ENCODE results near the gene LRRC26. TPM values are rescaled to one million over a fixed set of nuclear protein-coding genes. Genes with fewer than 3 reads are reported as not detected.

LRRC26 gene
- total RNA-seq, 1 donor from 2014 or later: 0.26 TPM

- H3K4me3 ChIP-seq (ENCODE audit: low read depth, low read length): no peak overlapping the region
- no peak for FAIRE-seq
- no peak for TF ChIP-seq CTCF (IDR thresholded peaks at IDR 0.05; ENCODE audit: insufficient read depth, low read length, severe bottlenecking)
- DNase-seq (ENCODE audit: low read depth): no peak
- H3K36me3 ChIP-seq (ENCODE audit: control insufficient read depth, insufficient read depth, low read length): peaks cover 38% of the 10 kb centered on the region
- no peaks in the 10 kb centered on the region for H3K27me3 ChIP-seq (ENCODE audit: control insufficient read depth, insufficient read depth, low read length)
Observed at GRCh38 chr9:137182836-137183235, 13.0 kb upstream of the LRRC26 start.

- peaks cover 34% of the 10 kb centered on the region for H3K36me3 ChIP-seq (ENCODE audit: control insufficient read depth, insufficient read depth, low read length)
- no peak for TF ChIP-seq CTCF (IDR thresholded peaks at IDR 0.05; ENCODE audit: insufficient read depth, low read length, severe bottlenecking)
- FAIRE-seq (no peak), DNase-seq (ENCODE audit: low read depth) (no peak)
- H3K4me3 ChIP-seq (ENCODE audit: low read depth, low read length): no peak overlapping the region
- H3K27me3 ChIP-seq (ENCODE audit: control insufficient read depth, insufficient read depth, low read length): no peaks in the 10 kb centered on the region
Observed at GRCh38 chr9:137181680-137182079, 11.8 kb upstream of the LRRC26 start.

- H3K36me3 ChIP-seq (ENCODE audit: control insufficient read depth, insufficient read depth, low read length): peaks cover 31% of the 10 kb centered on the region
- no peaks in the 10 kb centered on the region for H3K27me3 ChIP-seq (ENCODE audit: control insufficient read depth, insufficient read depth, low read length)
- DNase-seq (ENCODE audit: low read depth) (no peak), FAIRE-seq (no peak)
- H3K4me3 ChIP-seq (ENCODE audit: low read depth, low read length): no peak overlapping the region
- no peak for TF ChIP-seq CTCF (IDR thresholded peaks at IDR 0.05; ENCODE audit: insufficient read depth, low read length, severe bottlenecking)
Observed at GRCh38 chr9:137180491-137180890, 10.6 kb upstream of the LRRC26 start.

GRCh38 chr9:137179761-137180160, 9.9 kb upstream of the LRRC26 start:
- H3K27me3 ChIP-seq (ENCODE audit: control insufficient read depth, insufficient read depth, low read length): peaks cover 6% of the 10 kb centered on the region
- TF ChIP-seq CTCF (IDR thresholded peaks at IDR 0.05; ENCODE audit: insufficient read depth, low read length, severe bottlenecking): no peak
- no peak overlapping the region for H3K4me3 ChIP-seq (ENCODE audit: low read depth, low read length)
- no peak for DNase-seq (ENCODE audit: low read depth)
- peaks cover 27% of the 10 kb centered on the region for H3K36me3 ChIP-seq (ENCODE audit: control insufficient read depth, insufficient read depth, low read length)
- FAIRE-seq: no peak

GRCh38 chr9:137178939-137179630, 9.2 kb upstream of the LRRC26 start:
- Histone ChIP-seq H3K4me3 (ENCODE audit: low read depth, low read length) (no peak overlapping the region), H3K36me3 (ENCODE audit: control insufficient read depth, insufficient read depth, low read length) (peaks cover 24% of the 10 kb centered on the region), H3K27me3 (ENCODE audit: control insufficient read depth, insufficient read depth, low read length) (peaks cover 6% of the 10 kb centered on the region)
- TF ChIP-seq CTCF (IDR thresholded peaks at IDR 0.05; ENCODE audit: insufficient read depth, low read length, severe bottlenecking): no peak
- no peak for FAIRE-seq
- DNase-seq (ENCODE audit: low read depth): no peak
